HCT116 (cell line): ENCODE measurements around the gene PURA. TPM values are rescaled to one million over a fixed set of nuclear protein-coding genes. Genes with fewer than 3 reads are reported as not detected.
A peak's percentile ranks its signal among the peaks of the same experiment; 100 is the strongest.

Experiments
- ATAC-seq: fragments of 200-7000 bp; cut with Tn5 transposase; 2 replicates; pipeline ENCODE4 v1.9.1; 2020; ENCODE audit warnings: mild to moderate bottlenecking, moderate library complexity
- BruUV-seq: library from RNA; stranded (reverse); fragments of 400-500 nt; replicated peaks from 2 replicates; lab custom pipeline; 2021; lab: Mats Ljungman, UMichigan
- CTCF ChIA-PET: fragments of 300-600 bp; sonication (Branson Sonifier 250); formaldehyde crosslinking; loops from one replicate; lab custom pipeline; 2021; ENCODE audit warnings: antibody characterized with exemption; lab: Charles Lee
- POLR2A ChIA-PET: fragments of 300-600, 350-600 bp; sonication (Branson Sonifier 250); formaldehyde crosslinking; loops from one replicate; lab custom pipeline; 2021; ENCODE audit warnings: antibody characterized with exemption; lab: Charles Lee
- RAD21 ChIA-PET, 2 experiments: fragments of 300-600 bp; sonication (Branson Sonifier 250); formaldehyde crosslinking; loops; one replicate each; lab custom pipeline; 2023; ENCODE audit warnings: low total read pairs in 2 of 2; ENCODE audit not compliant: uncharacterized antibody in 2 of 2, unreplicated experiment in 2 of 2, low non-redundant PET in 1 of 2; lab: Charles Lee
- DNase-seq: peaks from one replicate; pipeline ENCODE4 v3.0.0-alpha.2; 2010; ENCODE audit warnings: low read depth, low spot score
- H2AFZ ChIP-seq: fragments of 200-600 bp; shearing (Covaris generic), sonication (generic); 2 replicates; pipeline ENCODE4 v1.6.1; 2017; ENCODE audit warnings: low read depth, mixed run types, mixed read lengths, antibody characterized with exemption, low read length; ENCODE audit not compliant: poor library complexity, severe bottlenecking
- H3K27ac ChIP-seq: 2 replicates; pipeline ENCODE4 v1.5.1; 2012; ENCODE audit warnings: low read depth, low read length
- H3K27me3 ChIP-seq: fragments of 200-600 bp; sonication (generic); 2 replicates; pipeline ENCODE4 v1.6.1; 2016; ENCODE audit warnings: mixed run types, low read length, mixed read lengths; ENCODE audit not compliant: insufficient read depth
- H3K36me3 ChIP-seq, 2 experiments: fragments of 200-500 bp in 1 of 2; fragments of 200-600 bp in 1 of 2; sonication (Bioruptor generic) in 1 of 2; sonication (generic) in 1 of 2; 2 replicates each; pipeline versions ENCODE4 v1.5.1 to v1.6.1; 2014 to 2016; ENCODE audit warnings: low read length in 2 of 2, inconsistent platforms in 1 of 2, mixed read lengths in 1 of 2, mixed run types in 1 of 2; ENCODE audit not compliant: insufficient read depth in 2 of 2, control insufficient read depth in 1 of 2
- H3K4me1 ChIP-seq, 2 experiments: fragments of 200-600 bp in 1 of 2; sonication (generic) in 1 of 2; 2 replicates each; pipeline versions ENCODE4 v1.5.1 to v1.6.1; 2012 to 2017; ENCODE audit warnings: low read length in 2 of 2, inconsistent platforms in 1 of 2, mild to moderate bottlenecking in 1 of 2, mixed read lengths in 1 of 2, mixed run types in 1 of 2, moderate library complexity in 1 of 2; ENCODE audit not compliant: insufficient read depth in 2 of 2, control insufficient read depth in 1 of 2
- H3K4me2 ChIP-seq: fragments of 200-600 bp; sonication (generic); 2 replicates; pipeline ENCODE4 v1.6.1; 2017; ENCODE audit warnings: mixed run types, low read length, mixed read lengths
- H3K4me3 ChIP-seq, 2 experiments: fragments of 200-600 bp in 1 of 2; sonication (generic) in 1 of 2; replicated peaks in 1 of 2; 2 replicates each; pipeline ENCODE4 v1.5.1; 2011 to 2016; ENCODE audit warnings: low read length in 2 of 2, control low read depth in 1 of 2, low read depth in 1 of 2, mild to moderate bottlenecking in 1 of 2, mixed read lengths in 1 of 2, mixed run types in 1 of 2
- H3K79me2 ChIP-seq: fragments of 200-600 bp; sonication (generic); 2 replicates; pipeline ENCODE4 v1.6.1; 2017; ENCODE audit warnings: mild to moderate bottlenecking, mixed run types, low read length, moderate library complexity, mixed read lengths; ENCODE audit not compliant: insufficient read depth
- H3K9ac ChIP-seq: fragments of 200-600 bp; sonication (generic); 2 replicates; pipeline ENCODE4 v1.6.1; 2016; ENCODE audit warnings: low read length, mixed read lengths
- H3K9me2 ChIP-seq: fragments of 200-600 bp; sonication (generic), shearing (Covaris generic); 2 replicates; pipeline ENCODE4 v1.6.1; 2017; ENCODE audit warnings: mixed run types, mild to moderate bottlenecking, moderate library complexity; ENCODE audit not compliant: insufficient read depth
- H3K9me3 ChIP-seq, 2 experiments: fragments of 200-500 bp in 1 of 2; fragments of 200-600 bp in 1 of 2; sonication (Bioruptor generic) in 1 of 2; sonication (generic) in 1 of 2; 2 replicates each; pipeline ENCODE4 v1.6.1; 2014 to 2017; ENCODE audit warnings: low read length in 2 of 2, mixed read lengths in 2 of 2, inconsistent platforms in 1 of 2, low read depth in 1 of 2, mild to moderate bottlenecking in 1 of 2, mixed run types in 1 of 2, moderate library complexity in 1 of 2; ENCODE audit not compliant: control insufficient read depth in 1 of 2, insufficient read depth in 1 of 2
- H4K20me1 ChIP-seq: fragments of 200-600 bp; sonication (generic), shearing (Covaris generic); 2 replicates; pipeline ENCODE4 v1.6.1; 2017; ENCODE audit warnings: mixed run types, mild to moderate bottlenecking, moderate library complexity; ENCODE audit not compliant: insufficient read depth
- CEBPB ChIP-seq: IDR thresholded peaks from 2 replicates; pipeline ENCODE4 v1.6.1; 2012; ENCODE audit warnings: low read depth
- JUND ChIP-seq: IDR thresholded peaks from 2 replicates; pipeline ENCODE4 v1.6.1; 2012
- RAD21 ChIP-seq: IDR thresholded peaks from 2 replicates; pipeline ENCODE4 v1.6.1; 2012; ENCODE audit warnings: low read depth, mild to moderate bottlenecking
- intact Hi-C: fragments of 100-400 bp; cut with micrococcal nuclease; formaldehyde crosslinking; loops from 2 replicates; pipeline ENCODE4 v1.10.0; 2022
- total RNA-seq: library from RNA; stranded (reverse); gene quantifications from one replicate; pipeline ENCODE4 v1.2.1, GENCODE V29; 2021; ENCODE audit not compliant: unreplicated experiment
- TF ChIP-seq, protein P1 (sequence below), 3 experiments: fragments of 200-600 bp in 1 of 3; sonication (generic) in 1 of 3; IDR thresholded peaks in 2 of 3; conservative IDR thresholded peaks in 1 of 3; 2 replicates each; pipeline ENCODE4 v1.5.1; 2012 to 2017; ENCODE audit warnings: low read depth in 2 of 3, low read length in 2 of 3, antibody characterized with exemption in 1 of 3, borderline replicate concordance in 1 of 3, control low read depth in 1 of 3, mild to moderate bottlenecking in 1 of 3, mixed read lengths in 1 of 3, mixed run types in 1 of 3, moderate library complexity in 1 of 3; ENCODE audit not compliant: insufficient read depth in 1 of 3

The PURA gene
- total RNA-seq, 1 experiment from 2014 or later: 15.2 TPM

DNA sequence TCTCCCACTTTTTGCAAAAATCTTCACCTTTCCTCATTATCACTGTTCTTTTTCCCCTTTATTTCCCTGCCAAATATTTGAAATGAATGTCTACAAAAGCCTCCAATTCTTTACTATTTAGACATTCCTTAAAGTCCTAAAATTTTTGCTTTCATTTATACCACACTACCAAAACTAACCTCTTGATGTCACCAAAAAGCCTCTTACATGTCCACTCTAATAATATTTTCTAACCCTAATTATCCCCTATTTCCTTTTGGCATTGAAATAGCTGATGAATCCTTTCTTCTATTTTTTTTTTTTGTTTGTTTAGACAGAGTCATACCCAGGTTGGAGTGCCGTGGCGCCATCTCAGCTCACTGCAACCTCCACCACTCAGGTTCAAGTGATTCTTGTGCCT, 38.5 kb upstream of the PURA start:
- RAD21 ChIA-PET: interaction anchor here in 1 of 2 experiments (0.9 kb wide), 1 partner anchor 69 kb away, joined by 4 read pairs; no protein-coding TSS in a partner anchor
- Histone ChIP-seq H2AFZ (peak overlapping the region; percentile 8), H3K27me3 (no peaks in the 10 kb centered on the region), H4K20me1 (no peaks in the 10 kb centered on the region), H3K9me3 (no peaks in the 10 kb centered on the region), H3K79me2 (no peaks in the 10 kb centered on the region), H3K9ac (no peak overlapping the region), H3K4me3 (no peak overlapping the region), H3K4me2 (no peak overlapping the region), H3K4me1 (0 out of 4 replicates have a peak, but pooled peaks cover 0 to 4% of the 10 kb centered on the region in 2 experiments), H3K36me3 (no peaks in the 10 kb centered on the region), H3K27ac (no peak overlapping the region), H3K9me2 (no peaks in the 10 kb centered on the region)
- TF ChIP-seq JUND (no peak), RAD21 (peak; percentile 62)
- TF ChIP-seq, protein P1, sequence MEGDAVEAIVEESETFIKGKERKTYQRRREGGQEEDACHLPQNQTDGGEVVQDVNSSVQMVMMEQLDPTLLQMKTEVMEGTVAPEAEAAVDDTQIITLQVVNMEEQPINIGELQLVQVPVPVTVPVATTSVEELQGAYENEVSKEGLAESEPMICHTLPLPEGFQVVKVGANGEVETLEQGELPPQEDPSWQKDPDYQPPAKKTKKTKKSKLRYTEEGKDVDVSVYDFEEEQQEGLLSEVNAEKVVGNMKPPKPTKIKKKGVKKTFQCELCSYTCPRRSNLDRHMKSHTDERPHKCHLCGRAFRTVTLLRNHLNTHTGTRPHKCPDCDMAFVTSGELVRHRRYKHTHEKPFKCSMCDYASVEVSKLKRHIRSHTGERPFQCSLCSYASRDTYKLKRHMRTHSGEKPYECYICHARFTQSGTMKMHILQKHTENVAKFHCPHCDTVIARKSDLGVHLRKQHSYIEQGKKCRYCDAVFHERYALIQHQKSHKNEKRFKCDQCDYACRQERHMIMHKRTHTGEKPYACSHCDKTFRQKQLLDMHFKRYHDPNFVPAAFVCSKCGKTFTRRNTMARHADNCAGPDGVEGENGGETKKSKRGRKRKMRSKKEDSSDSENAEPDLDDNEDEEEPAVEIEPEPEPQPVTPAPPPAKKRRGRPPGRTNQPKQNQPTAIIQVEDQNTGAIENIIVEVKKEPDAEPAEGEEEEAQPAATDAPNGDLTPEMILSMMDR (IDR thresholded peaks at IDR 0.05 in 2 of 3, conservative IDR thresholded peaks at IDR 0.05 in 1 of 3; ENCODE audit: borderline replicate concordance in 1 of 3, insufficient read depth in 1 of 3, low read depth in 2 of 3, low read length in 2 of 3): peak in 2 of 3 experiments; percentile 34 to 58; a peak in 4 of 6 replicates
- POLR2A ChIA-PET: no interaction called here
- CTCF ChIA-PET: interaction anchor here (0.8 to 4.6 kb wide), 7 partner anchors 30 to 281 kb away, joined by 3 to 39 read pairs (median 4); no protein-coding TSS in a partner anchor
- ATAC-seq: peak; percentile 38; the same call in 1 of the 2 replicates
- BruUV-seq: no TSS peak
- DNase-seq: no peak
- intact Hi-C loops: loop anchor here (10.0 kb wide), 2 partner anchors 149 to 279 kb away; no protein-coding TSS in a partner anchor

- Histone ChIP-seq H3K27me3 (no peaks in the 10 kb centered on the region), H3K36me3 (no peaks in the 10 kb centered on the region), H2AFZ (no peak overlapping the region), H3K9me2 (no peaks in the 10 kb centered on the region), H3K4me2 (no peak overlapping the region), H3K79me2 (no peaks in the 10 kb centered on the region), H4K20me1 (no peaks in the 10 kb centered on the region), H3K27ac (no peak overlapping the region), H3K4me3 (no peak overlapping the region), H3K9me3 (no peaks in the 10 kb centered on the region), H3K9ac (no peak overlapping the region), H3K4me1 (0 out of 4 replicates have a peak, but pooled peaks cover 0 to 4% of the 10 kb centered on the region in 2 experiments)
- TF ChIP-seq CEBPB: no peak
- ChIA-PET CTCF (interaction anchor here (1.0 to 4.6 kb wide), 6 partner anchors 56 to 280 kb away, joined by 3 to 39 read pairs (median 4); no protein-coding TSS in a partner anchor), RAD21 (no interaction called here), POLR2A (no interaction called here)
- no TSS peak for BruUV-seq
- intact Hi-C loops: loop anchor here (10.0 kb wide), 2 partner anchors 149 to 279 kb away; no protein-coding TSS in a partner anchor
- no peak for DNase-seq
- no peak for ATAC-seq
Measured at GRCh38 chr5:140076142-140076541, 37.8 kb upstream of the PURA start.
